Measurements from ENCODE around the gene RIC8B. TPM values are rescaled to one million over a fixed set of nuclear protein-coding genes. Genes with fewer than 3 reads are reported as not detected.

Gene RIC8B
- total and polyA plus RNA-seq, 8 donors = 2.2 to 71.0 (median 5.6) TPM

GRCh38 chr12:106873983-106874382, 99.5 kb downstream of the RIC8B start:
- 61 to 66% (median 61%) methylated on average over 5 of the region's 5 CpGs for WGBS, 5 donors
- H3K27ac ChIP-seq = no peak overlapping the region
- TF ChIP-seq POLR2A (IDR thresholded peaks at IDR 0.05) (no peak), EP300 (IDR thresholded peaks at IDR 0.05) (no peak), CTCF (IDR thresholded peaks at IDR 0.05) (no peak), POLR2AphosphoS5 (IDR thresholded peaks at IDR 0.05) (no peak)
- H3K4me1 ChIP-seq = peaks cover 0 to 8% (median 3%) of the 10 kb centered on the region in 4 donors
- H3K4me3 ChIP-seq = no peak overlapping the region
- intact Hi-C loops (cut with DNase I; ENCODE audit: low total_unique reads) = no loop called here
- H3K27me3 ChIP-seq = no peaks in the 10 kb centered on the region
- peaks cover 0 to 23% (median 15%) of the 10 kb centered on the region in 4 donors for H3K36me3 ChIP-seq
- no peaks in the 10 kb centered on the region for H3K9me3 ChIP-seq
- DNase-seq = no peak

GRCh38 chr12:106878804-106879203, 104.3 kb downstream of the RIC8B start:
- WGBS, 5 donors = 82 to 90% (median 89%) methylated on average over 5 of the region's 5 CpGs
- DNase-seq = no peak
- Histone ChIP-seq H3K9me3 (no peaks in the 10 kb centered on the region), H3K27me3 (no peaks in the 10 kb centered on the region), H3K27ac (no peak overlapping the region), H3K4me1 (peaks cover 0 to 5% (median under 1%) of the 10 kb centered on the region in 4 donors), H3K4me3 (no peak overlapping the region), H3K36me3 (peaks cover 6 to 46% (median 36%) of the 10 kb centered on the region in 4 donors)
- TF ChIP-seq EP300 (IDR thresholded peaks at IDR 0.05) = no peak
- no peak for TF ChIP-seq POLR2A (IDR thresholded peaks at IDR 0.05)
- TF ChIP-seq CTCF (IDR thresholded peaks at IDR 0.05) = no peak
- TF ChIP-seq POLR2AphosphoS5 (IDR thresholded peaks at IDR 0.05) = no peak
- intact Hi-C loops (cut with DNase I; ENCODE audit: low total_unique reads) = no loop called here

- Histone ChIP-seq H3K9me3 (no peaks in the 10 kb centered on the region), H3K4me3 (no peak overlapping the region), H3K27me3 (no peaks in the 10 kb centered on the region), H3K27ac (no peak overlapping the region), H3K4me1 (no peaks in the 10 kb centered on the region), H3K36me3 (peaks cover 6 to 48% (median 40%) of the 10 kb centered on the region in 4 donors)
- 30 to 66% (median 51%) methylated on average over 5 of the region's 5 CpGs for WGBS, 5 donors
- no peak for TF ChIP-seq EP300 (IDR thresholded peaks at IDR 0.05)
- no peak for TF ChIP-seq POLR2A (IDR thresholded peaks at IDR 0.05)
- TF ChIP-seq CTCF (IDR thresholded peaks at IDR 0.05) = no peak
- TF ChIP-seq POLR2AphosphoS5 (IDR thresholded peaks at IDR 0.05) = no peak
- DNase-seq = no peak
- intact Hi-C loops (cut with DNase I; ENCODE audit: low total_unique reads) = no loop called here
Measured at GRCh38 chr12:106879612-106880011, 105.1 kb downstream of the RIC8B start.

GRCh38 chr12:106883426-106883825, 108.9 kb downstream of the RIC8B start:
- Histone ChIP-seq H3K4me1 (no peaks in the 10 kb centered on the region), H3K9me3 (no peaks in the 10 kb centered on the region), H3K27ac (no peak overlapping the region), H3K27me3 (no peaks in the 10 kb centered on the region), H3K36me3 (peaks cover 6 to 81% (median 71%) of the 10 kb centered on the region in 4 donors), H3K4me3 (no peak overlapping the region)
- DNase-seq = no peak
- intact Hi-C loops (cut with DNase I; ENCODE audit: low total_unique reads) = no loop called here
- 90 to 97% (median 94%) methylated on average over 1 of the region's 1 CpG for whole genome bisulfite sequencing, 5 donors
- TF ChIP-seq POLR2A (IDR thresholded peaks at IDR 0.05) = no peak
- no peak for TF ChIP-seq CTCF (IDR thresholded peaks at IDR 0.05)
- no peak for TF ChIP-seq POLR2AphosphoS5 (IDR thresholded peaks at IDR 0.05)
- TF ChIP-seq EP300 (IDR thresholded peaks at IDR 0.05) = no peak
